Hypothalamus (tissue), 51 donors: Measurements from ENCODE around the gene ETFA.

Experiments used
- DNase-seq, 51 donors: peaks; one replicate each; lab custom pipeline; 2025; lab: John Stamatoyannopoulos, UW

Gene ETFA

GRCh38 chr15:76311100-76311953 is at the start of gene ETFA:
TSS of gene ETFA (minus strand) at chr15:76311469. CDS start at chr15:76311388, 81 bp downstream.
- DNase-seq = peak; percentile 30 to 93 (median 83)

GRCh38 chr15:76360416-76360815 is 49.1 kb upstream of the ETFA start:
- DNase-seq = no peak

GRCh38 chr15:76359152-76359551 is 47.9 kb upstream of the ETFA start:
- DNase-seq = no peak

GRCh38 chr15:76358453-76358852 is 47.2 kb upstream of the ETFA start:
- no peak for DNase-seq

GRCh38 chr15:76354823-76355440 is 43.7 kb upstream of the ETFA start:
- no peak for DNase-seq

- no peak for DNase-seq
Measured at GRCh38 chr15:76353903-76354302, 42.6 kb upstream of the ETFA start.

GRCh38 chr15:76353023-76353577 is 41.8 kb upstream of the ETFA start:
- no peak for DNase-seq

GRCh38 chr15:76349301-76350070 is 38.2 kb upstream of the ETFA start:
- no peak for DNase-seq

- DNase-seq = no peak
Measured at GRCh38 chr15:76347482-76348055, 36.3 kb upstream of the ETFA start.

GRCh38 chr15:76346669-76347481 is 35.6 kb upstream of the ETFA start:
- DNase-seq = no peak

- no peak for DNase-seq
Measured at GRCh38 chr15:76345880-76346668, 34.8 kb upstream of the ETFA start.

- DNase-seq = no peak
Measured at GRCh38 chr15:76345583-76345879, 34.3 kb upstream of the ETFA start.

- DNase-seq = no peak
Measured at GRCh38 chr15:76344893-76345582, 33.8 kb upstream of the ETFA start.

GRCh38 chr15:76343313-76343996 is 32.2 kb upstream of the ETFA start:
- DNase-seq = no peak

- DNase-seq = no peak
Measured at GRCh38 chr15:76342382-76343201, 31.3 kb upstream of the ETFA start.

- DNase-seq = no peak
Measured at GRCh38 chr15:76342058-76342381, 30.8 kb upstream of the ETFA start.

GRCh38 chr15:76341366-76342057 is 30.2 kb upstream of the ETFA start:
- DNase-seq = no peak
